Caco-2 (cell line): ENCODE data around the gene SLC4A5. TPM values are rescaled to one million over a fixed set of nuclear protein-coding genes. Genes with fewer than 3 reads are reported as not detected.

Experiments used
- BruUV-seq: library from RNA; stranded (reverse); fragments of 400-500 nt; replicated peaks from 2 replicates; lab custom pipeline; 2021; lab: Mats Ljungman, UMichigan
- CTCF ChIA-PET: fragments of 300-600 bp; sonication (Branson Sonifier 250); formaldehyde crosslinking; loops from one replicate; lab custom pipeline; 2022; ENCODE audit warnings: antibody characterized with exemption; lab: Charles Lee
- POLR2A ChIA-PET: fragments of 300-600 bp; sonication (Branson Sonifier 250); formaldehyde crosslinking; loops from one replicate; lab custom pipeline; 2022; ENCODE audit warnings: antibody characterized with exemption; lab: Charles Lee
- DNase-seq, 2 experiments: peaks; one replicate each; pipeline versions ENCODE4 v3.0.0 to v3.0.0-alpha.2; 2020 to 2022
- H3K27me3 ChIP-seq: replicated peaks from 2 replicates; pipeline ENCODE4 v1.6.0; 2011; ENCODE audit warnings: low read length; ENCODE audit not compliant: control insufficient read depth, insufficient read depth
- H3K36me3 ChIP-seq: 2 replicates; pipeline ENCODE4 v1.5.1; 2011; ENCODE audit warnings: low read length; ENCODE audit not compliant: control insufficient read depth, insufficient read depth
- H3K4me1 ChIP-seq: fragments of 250-450 bp; sonication (Bioruptor Pico); 2 replicates; pipeline ENCODE4 v1.5.1; 2020; ENCODE audit warnings: mild to moderate bottlenecking
- H3K4me3 ChIP-seq: 2 replicates; pipeline ENCODE4 v1.5.1; 2011; ENCODE audit warnings: low read depth, mild to moderate bottlenecking, control low read depth, low read length
- H3K9me3 ChIP-seq: fragments of 250-450 bp; sonication (Bioruptor Pico); 2 replicates; pipeline ENCODE4 v1.5.1; 2020; ENCODE audit warnings: mild to moderate bottlenecking, moderate library complexity
- H3K27ac Mint-ChIP-seq: one replicate; pipeline ENCODE4 v1.8.0; 2022; ENCODE audit warnings: mixed read lengths; ENCODE audit not compliant: unreplicated experiment
- H3K27me3 Mint-ChIP-seq: one replicate; pipeline ENCODE4 v1.8.0; 2022; ENCODE audit warnings: mixed read lengths; ENCODE audit not compliant: insufficient read depth, unreplicated experiment
- H3K36me3 Mint-ChIP-seq: one replicate; pipeline ENCODE4 v1.8.0; 2022; ENCODE audit warnings: mild to moderate bottlenecking, mixed read lengths; ENCODE audit not compliant: insufficient read depth, unreplicated experiment
- H3K4me1 Mint-ChIP-seq: one replicate; pipeline ENCODE4 v1.8.0; 2022; ENCODE audit warnings: low read depth, mixed read lengths; ENCODE audit not compliant: unreplicated experiment
- H3K4me3 Mint-ChIP-seq: one replicate; pipeline ENCODE4 v1.8.0; 2022; ENCODE audit warnings: mild to moderate bottlenecking, moderate library complexity, mixed read lengths; ENCODE audit not compliant: unreplicated experiment
- H3K9me3 Mint-ChIP-seq: one replicate; pipeline ENCODE4 v1.8.0; 2022; ENCODE audit warnings: mixed read lengths; ENCODE audit not compliant: unreplicated experiment
- CTCF ChIP-seq, 2 experiments: fragments of 200-600 bp in 1 of 2; IDR thresholded peaks; 1 replicate in 1 of 2; 2 replicates in 1 of 2; pipeline versions ENCODE4 v1.5.1 to v1.8.0; 2011 to 2022; ENCODE audit warnings: antibody characterized with exemption in 1 of 2, control low read depth in 1 of 2, inconsistent platforms in 1 of 2, low read depth in 1 of 2, low read length in 1 of 2, mild to moderate bottlenecking in 1 of 2, moderate library complexity in 1 of 2; ENCODE audit not compliant: insufficient read depth in 1 of 2, severe bottlenecking in 1 of 2, unreplicated experiment in 1 of 2
- intact Hi-C: fragments of 100-400 bp; cut with micrococcal nuclease; formaldehyde crosslinking; loops from one replicate; pipeline ENCODE4 v1.10.0; 2022; ENCODE audit not compliant: unreplicated experiment
- total RNA-seq: library from RNA; stranded (reverse); gene quantifications from 2 replicates; pipeline ENCODE4 v1.2.3, GENCODE V29; 2022

SLC4A5 gene
- total RNA-seq, 1 experiment from 2014 or later: 2.2 TPM

GRCh38 chr2:74314107-74314506, 29.1 kb downstream of the SLC4A5 start:
- Histone ChIP-seq H3K4me3 (no peak overlapping the region), H3K4me1 (no peaks in the 10 kb centered on the region), H3K36me3 (no peaks in the 10 kb centered on the region), H3K9me3 (no peaks in the 10 kb centered on the region), H3K27me3 (no peaks in the 10 kb centered on the region)
- Mint-ChIP-seq H3K4me3 (no peak overlapping the region), H3K36me3 (no peaks in the 10 kb centered on the region), H3K27ac (no peak overlapping the region), H3K27me3 (no peaks in the 10 kb centered on the region), H3K9me3 (no peaks in the 10 kb centered on the region), H3K4me1 (no peaks in the 10 kb centered on the region)
- CTCF ChIA-PET: no interaction called here
- DNase-seq: no peak
- intact Hi-C loops: no loop called here
- POLR2A ChIA-PET: no interaction called here
- no peak for TF ChIP-seq CTCF (IDR thresholded peaks at IDR 0.05; ENCODE audit: insufficient read depth in 1 of 2, low read depth in 1 of 2, low read length in 1 of 2, severe bottlenecking in 1 of 2, unreplicated experiment in 1 of 2)
- no TSS peak for BruUV-seq

- POLR2A ChIA-PET: no interaction called here
- Mint-ChIP-seq H3K36me3 (no peaks in the 10 kb centered on the region), H3K27ac (no peak overlapping the region), H3K27me3 (no peaks in the 10 kb centered on the region), H3K4me1 (no peaks in the 10 kb centered on the region), H3K4me3 (no peak overlapping the region), H3K9me3 (no peaks in the 10 kb centered on the region)
- CTCF ChIA-PET: no interaction called here
- Histone ChIP-seq H3K4me3 (no peak overlapping the region), H3K9me3 (no peaks in the 10 kb centered on the region), H3K36me3 (no peaks in the 10 kb centered on the region), H3K4me1 (no peaks in the 10 kb centered on the region), H3K27me3 (no peaks in the 10 kb centered on the region)
- TF ChIP-seq CTCF (IDR thresholded peaks at IDR 0.05; ENCODE audit: insufficient read depth in 1 of 2, low read depth in 1 of 2, low read length in 1 of 2, severe bottlenecking in 1 of 2, unreplicated experiment in 1 of 2): no peak
- DNase-seq: no peak
- intact Hi-C loops: no loop called here
- no TSS peak for BruUV-seq
These were observed 29.7 kb downstream of the SLC4A5 start for GRCh38 chr2:74313497-74313896.

- CTCF ChIA-PET: no interaction called here
- H3K36me3 ChIP-seq: no peaks in the 10 kb centered on the region
- BruUV-seq: no TSS peak
- no peaks in the 10 kb centered on the region for H3K9me3 ChIP-seq
- no peaks in the 10 kb centered on the region for H3K27me3 ChIP-seq
- Mint-ChIP-seq H3K9me3 (no peaks in the 10 kb centered on the region), H3K27ac (no peak overlapping the region), H3K4me1 (no peaks in the 10 kb centered on the region), H3K4me3 (no peak overlapping the region), H3K27me3 (no peaks in the 10 kb centered on the region), H3K36me3 (no peaks in the 10 kb centered on the region)
- no peak for DNase-seq
- intact Hi-C loops: no loop called here
- H3K4me3 ChIP-seq: no peak overlapping the region
- POLR2A ChIA-PET: no interaction called here
- H3K4me1 ChIP-seq: no peaks in the 10 kb centered on the region
- no peak for TF ChIP-seq CTCF (IDR thresholded peaks at IDR 0.05; ENCODE audit: insufficient read depth in 1 of 2, low read depth in 1 of 2, low read length in 1 of 2, severe bottlenecking in 1 of 2, unreplicated experiment in 1 of 2)
These were observed 30.3 kb downstream of the SLC4A5 start for GRCh38 chr2:74312913-74313312.
